Measurements from ENCODE around the gene SLC35F5. TPM values are rescaled to one million over a fixed set of nuclear protein-coding genes. Genes with fewer than 3 reads are reported as not detected.
"Not testable (repeated sequence)": the region's sequence is repeated elsewhere in the genome, so short reads cannot be mapped to it uniquely, and the experiment has no call there.

Gene SLC35F5
- total RNA-seq, 4 donors from 2014 or later, result 90.3 to 116 (median 96.4) TPM

DNA sequence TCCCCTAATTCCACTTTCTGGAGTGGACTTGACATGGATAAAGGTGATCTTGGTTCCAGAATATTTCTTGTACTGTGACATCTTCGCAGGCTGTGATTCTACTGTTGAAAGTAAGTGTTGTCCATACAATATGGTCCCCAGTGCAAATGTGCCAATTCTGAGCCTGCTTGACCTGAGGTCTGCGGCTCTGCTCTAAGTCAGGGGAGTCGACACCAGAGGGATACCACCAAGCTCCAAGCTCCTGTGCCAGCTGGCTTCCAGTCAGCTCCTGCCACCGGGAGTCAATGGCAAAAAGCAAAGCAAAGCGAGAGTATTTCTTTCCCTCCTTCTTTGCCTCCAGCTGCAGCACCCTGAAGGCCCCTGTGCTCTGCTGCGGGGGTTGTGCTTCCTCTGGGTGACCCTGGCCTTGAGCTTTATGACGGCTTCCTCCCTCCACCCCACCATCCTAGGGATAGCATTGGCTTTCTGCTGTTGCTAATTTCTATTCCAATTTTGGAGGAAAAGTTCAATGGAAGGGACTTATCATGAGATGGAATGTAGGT, 50.4 kb downstream of the SLC35F5 start:
- Histone ChIP-seq H3K27ac (no peak overlapping the region), H3K9me3 (no peaks in the 10 kb centered on the region), H3K4me1 (no peaks in the 10 kb centered on the region), H3K27me3 (no peaks in the 10 kb centered on the region), H3K4me3 (no peak overlapping the region), H3K36me3 (peaks cover 17% of the 10 kb centered on the region)
- no peak for TF ChIP-seq POLR2A (IDR thresholded peaks at IDR 0.05)
- TF ChIP-seq POLR2AphosphoS5 (IDR thresholded peaks at IDR 0.05), result no peak
- 73% methylated on average over 7 of the region's 7 CpGs for WGBS
- no peak for DNase-seq (ENCODE audit: low spot score in 2 of 2)

DNA sequence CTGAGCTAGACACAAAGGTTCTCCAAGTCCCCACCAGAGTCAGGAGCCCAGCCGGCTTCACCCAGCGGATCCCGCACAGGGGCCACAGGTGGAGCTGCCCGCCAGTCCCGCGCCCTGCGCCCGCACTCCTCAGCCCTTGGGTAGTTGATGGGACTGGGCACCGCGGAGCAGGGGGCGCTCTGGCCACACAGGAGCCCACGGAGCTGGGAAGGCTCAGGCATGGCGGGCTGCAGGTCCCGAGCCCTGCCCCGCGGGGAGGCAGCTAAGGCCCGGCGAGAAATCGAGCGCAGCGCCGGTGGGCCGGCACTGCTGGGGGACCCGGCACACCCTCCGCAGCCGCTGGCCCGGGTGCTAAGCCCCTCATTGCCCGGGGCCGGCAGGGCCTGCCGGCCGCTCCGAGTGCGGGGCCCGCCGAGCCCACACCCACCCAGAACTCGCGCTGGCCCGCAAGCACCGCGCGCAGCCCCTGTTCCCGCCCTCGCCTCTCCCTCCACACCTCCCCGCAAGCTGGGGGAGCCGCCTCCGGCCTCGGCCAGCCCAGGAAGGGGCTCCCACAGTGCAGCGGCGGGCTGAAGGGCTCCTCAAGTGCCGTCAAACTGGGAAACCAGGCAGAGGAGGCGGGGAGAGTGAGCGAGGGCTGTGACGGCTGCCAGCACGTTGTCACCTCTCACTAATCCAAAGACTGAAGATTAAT, 52.0 kb downstream of the SLC35F5 start:
- not testable (repeated sequence) for H3K27ac ChIP-seq; H3K4me3 ChIP-seq; H3K4me1 ChIP-seq; DNase-seq (ENCODE audit: low spot score in 2 of 2); H3K27me3 ChIP-seq; H3K9me3 ChIP-seq
- 96% methylated on average over 21 of the region's 54 CpGs for WGBS
- peaks cover 17% of the 10 kb centered on the region for H3K36me3 ChIP-seq

- Histone ChIP-seq H3K9me3 (no peaks in the 10 kb centered on the region), H3K27me3 (no peaks in the 10 kb centered on the region), H3K36me3 (peaks cover 17% of the 10 kb centered on the region), H3K4me1 (no peaks in the 10 kb centered on the region), H3K27ac (no peak overlapping the region), H3K4me3 (no peak overlapping the region)
- no peak for DNase-seq (ENCODE audit: low spot score in 2 of 2)
- WGBS, result 91% methylated on average over 25 of the region's 25 CpGs
- TF ChIP-seq CTCF (IDR thresholded peaks at IDR 0.05) (no peak), POLR2AphosphoS5 (IDR thresholded peaks at IDR 0.05) (no peak), POLR2A (IDR thresholded peaks at IDR 0.05) (no peak), EP300 (IDR thresholded peaks at IDR 0.05) (no peak)
Observed at GRCh38 chr2:113703386-113704299, 52.8 kb downstream of the SLC35F5 start.

DNA sequence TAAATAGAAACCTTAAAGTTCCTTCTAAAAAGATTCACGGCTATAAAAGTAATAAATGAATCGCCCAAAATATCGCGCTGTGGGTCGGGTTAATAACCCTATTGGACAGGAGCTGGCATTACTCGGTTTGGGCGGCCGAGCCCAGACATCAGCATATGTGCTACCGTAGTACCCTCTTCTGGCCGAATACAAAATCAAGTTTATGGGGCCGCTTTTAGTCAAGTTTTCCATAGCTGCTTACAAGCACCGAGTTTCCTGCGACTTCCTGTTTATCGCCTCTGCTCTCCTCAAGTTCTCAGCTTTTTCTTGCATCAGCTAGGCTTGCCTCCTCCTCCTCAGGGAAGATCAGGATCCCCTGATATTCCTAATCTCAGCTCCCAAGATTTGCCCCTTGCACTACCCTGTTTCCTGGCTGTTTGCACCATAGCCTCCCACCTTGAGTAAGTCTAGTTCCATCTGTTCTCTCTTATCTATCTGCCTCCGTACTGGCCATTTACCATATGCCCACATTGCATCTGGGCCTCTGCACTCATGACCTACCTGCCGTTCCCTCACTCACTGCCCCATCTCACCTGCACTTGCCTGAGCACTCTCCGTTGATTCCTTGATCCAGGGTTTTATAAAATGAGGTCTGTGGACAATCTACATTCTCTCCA, 56.1 kb downstream of the SLC35F5 start:
- 77% methylated on average over 17 of the region's 17 CpGs for WGBS
- Histone ChIP-seq H3K4me1 (no peaks in the 10 kb centered on the region), H3K4me3 (no peak overlapping the region), H3K9me3 (no peaks in the 10 kb centered on the region), H3K27ac (no peak overlapping the region), H3K36me3 (peaks cover 11% of the 10 kb centered on the region), H3K27me3 (no peaks in the 10 kb centered on the region)
- TF ChIP-seq EP300 (IDR thresholded peaks at IDR 0.05) (no peak), CTCF (IDR thresholded peaks at IDR 0.05) (no peak), POLR2AphosphoS5 (IDR thresholded peaks at IDR 0.05) (no peak), POLR2A (IDR thresholded peaks at IDR 0.05) (no peak)
- DNase-seq (ENCODE audit: low spot score in 2 of 2), result no peak

GRCh38 chr2:113698892-113699447, 57.5 kb downstream of the SLC35F5 start:
- Histone ChIP-seq H3K27me3 (no peaks in the 10 kb centered on the region), H3K4me3 (no peak overlapping the region), H3K4me1 (no peaks in the 10 kb centered on the region), H3K36me3 (no peaks in the 10 kb centered on the region), H3K27ac (no peak overlapping the region), H3K9me3 (no peaks in the 10 kb centered on the region)
- 89% methylated on average over 5 of the region's 5 CpGs for WGBS
- DNase-seq (ENCODE audit: low spot score in 2 of 2), result no peak
- TF ChIP-seq POLR2A (IDR thresholded peaks at IDR 0.05), result no peak
- no peak for TF ChIP-seq POLR2AphosphoS5 (IDR thresholded peaks at IDR 0.05)
- TF ChIP-seq EP300 (IDR thresholded peaks at IDR 0.05), result no peak
- no peak for TF ChIP-seq CTCF (IDR thresholded peaks at IDR 0.05)

- WGBS, result 96% methylated on average over 2 of the region's 2 CpGs
- not testable (repeated sequence) for H3K36me3 ChIP-seq
Observed at GRCh38 chr2:113698251-113698650, 58.2 kb downstream of the SLC35F5 start.

More at GRCh38 chr2:113698251-113698650, 58.2 kb downstream of the SLC35F5 start:
- not testable (repeated sequence) for H3K4me3 ChIP-seq; H3K9me3 ChIP-seq; H3K27me3 ChIP-seq; H3K27ac ChIP-seq; H3K4me1 ChIP-seq; DNase-seq (ENCODE audit: low spot score in 2 of 2)
